ENCODE data around the gene EAF2.
A peak's percentile ranks its signal among the peaks of the same experiment; 100 is the strongest.
"Not testable (repeated sequence)": the region's sequence is repeated elsewhere in the genome, so short reads cannot be mapped to it uniquely, and the experiment has no call there.

The EAF2 gene

DNA sequence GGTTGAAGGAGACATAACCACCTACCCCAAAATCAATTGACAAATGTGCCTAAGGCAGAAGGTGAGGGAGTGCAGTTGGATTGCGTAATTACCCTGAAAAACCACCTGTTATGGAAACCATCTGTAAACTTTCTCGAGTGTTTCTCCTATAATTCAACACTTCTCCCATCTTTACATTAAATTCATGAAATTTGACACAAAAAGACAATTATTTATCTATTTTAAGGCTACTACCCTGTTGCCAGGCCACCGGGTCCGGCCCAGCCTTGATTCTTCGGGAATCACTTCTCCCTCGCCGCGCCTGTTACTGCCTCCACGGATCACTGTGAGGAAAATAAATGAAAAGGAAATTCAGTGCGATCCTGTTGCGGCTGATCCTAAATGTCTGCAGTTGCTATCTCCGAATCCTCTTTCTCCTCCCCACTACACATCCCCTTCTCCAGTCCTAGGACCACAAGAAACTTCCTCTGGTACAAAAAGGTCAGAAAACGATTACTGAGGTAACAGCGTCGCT is 795 bp upstream of the EAF2 start:
- TF ChIP-seq GATA1 (IDR thresholded peaks at IDR 0.05; ENCODE audit: low read depth, low read length) (no peak), POLR2A (IDR thresholded peaks at IDR 0.05; ENCODE audit: low read length) (no peak)
- peak; percentile 23 to 53 for DNase-seq

DNA sequence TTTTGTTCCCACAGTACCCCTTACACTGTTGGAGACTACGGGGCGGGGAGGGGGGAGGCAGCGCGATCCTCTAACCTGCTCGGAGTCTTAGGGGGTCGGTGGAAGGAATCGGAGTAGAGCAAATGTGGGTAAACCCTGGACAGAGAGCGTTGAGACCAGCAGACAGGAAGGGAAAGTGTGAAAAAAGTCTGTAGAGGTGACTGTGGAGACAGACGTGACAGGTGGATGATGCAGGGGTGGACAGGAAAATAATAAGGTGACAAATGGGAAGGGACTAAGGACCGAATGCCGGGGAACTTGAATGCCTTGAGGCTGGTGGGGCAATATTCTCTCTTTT is 424 bp downstream of the EAF2 start:
- no peak for DNase-seq
- TF ChIP-seq GATA1 (IDR thresholded peaks at IDR 0.05; ENCODE audit: low read depth, low read length), result no peak
- TF ChIP-seq POLR2A (IDR thresholded peaks at IDR 0.05; ENCODE audit: low read length), result no peak

DNA sequence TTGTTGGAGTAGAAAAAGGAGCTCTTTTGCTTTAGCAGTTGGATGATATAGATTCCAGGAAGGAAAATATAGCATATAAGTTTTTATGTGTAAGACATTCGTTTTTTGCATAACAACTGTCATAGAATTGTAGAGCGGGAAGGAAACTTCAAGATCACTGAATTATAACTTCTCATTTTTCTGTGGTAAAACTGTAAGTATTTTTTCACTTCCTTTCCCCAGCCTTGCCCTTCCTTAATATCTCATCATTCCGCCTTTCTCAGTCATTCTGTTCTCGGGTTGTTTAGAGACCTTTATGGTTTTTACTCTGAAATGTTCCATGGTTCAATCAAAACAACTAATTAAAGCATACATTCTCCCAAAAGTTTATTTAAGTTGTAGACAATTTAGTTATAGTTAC is 1.1 kb downstream of the EAF2 start:
- TF ChIP-seq POLR2A (IDR thresholded peaks at IDR 0.05; ENCODE audit: low read length), result no peak
- no peak for TF ChIP-seq GATA1 (IDR thresholded peaks at IDR 0.05; ENCODE audit: low read depth, low read length)
- peak in 1 of 2 experiments; percentile 25 for DNase-seq

DNA sequence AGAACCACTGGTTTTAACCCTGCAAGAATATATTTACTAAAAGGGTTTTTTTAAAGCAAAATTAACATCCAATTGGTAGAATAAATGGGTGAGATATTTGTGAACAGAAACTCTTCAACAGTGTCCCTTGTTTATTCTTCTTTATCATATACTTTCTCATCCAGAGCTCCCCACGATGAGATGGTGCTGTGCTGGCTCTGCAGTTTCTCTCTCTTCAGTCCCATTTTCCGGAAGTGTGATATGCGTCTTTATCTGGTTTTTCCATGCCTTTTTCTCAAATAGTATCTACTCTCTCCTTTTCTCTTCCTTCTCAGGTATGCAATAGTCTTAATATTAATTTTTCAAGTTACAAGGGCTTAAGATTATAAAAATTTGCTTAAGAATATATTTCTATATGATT is 1.5 kb downstream of the EAF2 start:
- TF ChIP-seq GATA1 (IDR thresholded peaks at IDR 0.05; ENCODE audit: low read depth, low read length) (no peak), POLR2A (IDR thresholded peaks at IDR 0.05; ENCODE audit: low read length) (no peak)
- DNase-seq, result peak; percentile 31 to 44

DNA sequence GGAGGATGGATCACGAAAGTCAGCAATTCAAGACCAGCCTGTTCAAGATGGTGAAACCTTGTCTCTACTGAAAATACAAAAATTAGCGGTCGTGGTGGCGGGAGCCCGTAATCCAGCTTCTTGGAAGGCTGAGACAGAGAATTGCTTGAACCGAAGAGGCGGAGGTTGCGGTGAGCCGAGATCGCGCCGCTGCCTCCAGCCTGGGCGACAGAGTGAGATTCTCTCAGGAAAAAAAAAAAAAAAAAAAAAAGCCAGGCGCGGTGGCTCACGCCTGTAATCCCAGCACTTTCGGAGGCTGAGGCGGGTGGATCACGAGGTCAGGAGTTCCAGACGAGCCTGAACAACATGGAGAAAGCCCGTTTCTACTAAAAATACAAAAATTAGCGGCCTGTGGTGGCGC is 5.0 kb downstream of the EAF2 start:
- no peak for DNase-seq
- TF ChIP-seq POLR2A (IDR thresholded peaks at IDR 0.05; ENCODE audit: low read length) (no peak), GATA1 (IDR thresholded peaks at IDR 0.05; ENCODE audit: low read depth, low read length) (no peak)

DNA sequence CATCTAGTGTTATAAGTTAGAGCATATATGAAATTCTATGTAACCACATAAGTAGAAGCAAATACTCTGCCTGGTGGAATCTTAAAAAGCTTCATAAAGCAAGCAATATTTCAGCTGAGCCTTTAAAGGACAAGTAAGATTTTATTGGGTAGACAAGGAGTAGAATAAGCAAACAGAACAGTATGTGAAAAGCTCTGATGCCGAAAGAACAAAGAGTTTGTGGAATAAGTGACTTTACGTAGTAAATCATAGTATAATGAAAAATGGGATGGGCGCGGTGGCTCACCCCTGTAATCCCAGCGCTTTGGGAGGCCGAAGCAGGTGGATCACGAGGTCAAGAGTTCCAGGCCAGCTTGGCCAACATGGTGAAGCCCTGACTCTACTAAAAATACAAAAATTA is 9.9 kb downstream of the EAF2 start:
- TF ChIP-seq GATA1 (IDR thresholded peaks at IDR 0.05; ENCODE audit: low read depth, low read length), result no peak
- TF ChIP-seq POLR2A (IDR thresholded peaks at IDR 0.05; ENCODE audit: low read length), result no peak
- no peak for DNase-seq

DNA sequence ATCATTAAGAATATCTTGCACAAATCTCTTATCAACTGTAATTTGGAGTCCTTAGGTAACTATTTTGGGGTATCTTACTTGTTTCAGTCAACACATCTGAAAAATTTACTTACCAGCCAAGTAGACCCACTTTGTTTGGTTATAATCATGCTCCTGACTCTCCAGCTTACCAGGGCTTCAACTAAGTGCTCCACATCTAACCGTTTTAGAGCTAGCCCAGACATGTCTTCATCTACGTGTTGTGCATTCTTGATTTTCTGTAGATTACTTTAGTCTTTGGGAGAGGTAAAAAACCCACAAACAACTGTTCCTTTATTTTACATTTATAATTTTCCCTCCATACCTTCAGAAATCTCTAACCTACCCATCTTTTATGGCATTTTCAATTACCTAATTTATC is 17.2 kb downstream of the EAF2 start:
- no peak for DNase-seq
- TF ChIP-seq GATA1 (IDR thresholded peaks at IDR 0.05; ENCODE audit: low read depth, low read length) (no peak), POLR2A (IDR thresholded peaks at IDR 0.05; ENCODE audit: low read length) (no peak)

DNA sequence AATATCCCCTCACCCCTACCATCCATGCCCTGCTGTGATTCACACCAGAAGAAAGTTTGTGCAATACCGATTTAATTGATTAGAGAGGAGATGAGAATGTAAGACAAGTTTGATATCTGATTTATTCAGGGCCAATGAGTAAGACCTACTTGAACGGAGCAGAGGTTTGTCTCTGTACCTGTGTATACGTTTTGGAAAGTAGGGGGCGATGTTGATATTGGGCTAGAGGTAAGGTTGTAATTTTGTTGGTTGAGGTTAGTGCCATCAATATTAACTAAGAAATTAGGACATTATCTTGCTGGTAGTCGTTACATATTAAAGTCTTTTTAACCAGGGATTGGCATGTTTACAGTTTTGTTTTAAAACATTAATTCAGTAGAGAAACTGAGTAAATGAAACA is 20.5 kb downstream of the EAF2 start:
- no peak for TF ChIP-seq GATA1 (IDR thresholded peaks at IDR 0.05; ENCODE audit: low read depth, low read length)
- no peak for TF ChIP-seq POLR2A (IDR thresholded peaks at IDR 0.05; ENCODE audit: low read length)
- DNase-seq, result peak in 1 of 2 experiments; percentile 31

DNA sequence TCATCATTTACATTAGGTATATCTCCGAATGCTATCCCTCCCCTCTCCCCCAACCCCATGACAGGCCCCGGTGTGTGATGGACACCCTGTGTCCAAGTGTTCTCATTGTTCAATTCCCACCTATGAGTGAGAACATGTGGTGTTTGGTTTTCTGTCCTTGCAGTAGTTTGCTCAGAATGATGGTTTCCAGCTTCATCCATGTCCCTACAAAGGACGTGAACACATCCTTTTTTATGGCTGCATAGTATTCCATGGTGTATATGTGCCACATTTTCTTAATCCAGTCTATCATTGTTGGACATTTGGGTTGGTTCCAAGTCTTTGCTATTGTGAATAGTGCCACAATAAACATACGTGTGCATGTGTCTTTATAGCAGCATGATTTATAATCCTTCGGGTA is 22.8 kb downstream of the EAF2 start:
- DNase-seq, result not testable (repeated sequence)

DNA sequence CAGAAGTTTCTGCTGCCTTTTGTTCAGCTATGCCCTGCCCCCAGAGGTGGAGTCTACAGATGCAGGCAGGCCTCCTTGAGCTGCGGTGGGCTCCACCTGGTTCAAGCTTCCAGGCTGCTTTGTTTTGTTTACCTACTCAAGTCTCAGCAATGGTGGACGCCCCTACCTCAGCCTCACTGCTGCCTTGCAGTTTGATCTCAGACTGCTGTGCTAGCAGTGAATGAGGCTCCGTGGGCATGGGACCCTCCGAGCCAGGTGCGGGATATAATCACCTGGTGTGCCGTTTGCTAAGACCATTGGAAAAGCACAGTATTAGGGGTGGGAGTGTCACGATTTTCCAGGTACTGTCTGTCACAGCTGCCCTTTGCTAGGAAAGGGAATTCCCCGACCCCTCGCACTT is 28.2 kb downstream of the EAF2 start:
- DNase-seq, result not testable (repeated sequence)

DNA sequence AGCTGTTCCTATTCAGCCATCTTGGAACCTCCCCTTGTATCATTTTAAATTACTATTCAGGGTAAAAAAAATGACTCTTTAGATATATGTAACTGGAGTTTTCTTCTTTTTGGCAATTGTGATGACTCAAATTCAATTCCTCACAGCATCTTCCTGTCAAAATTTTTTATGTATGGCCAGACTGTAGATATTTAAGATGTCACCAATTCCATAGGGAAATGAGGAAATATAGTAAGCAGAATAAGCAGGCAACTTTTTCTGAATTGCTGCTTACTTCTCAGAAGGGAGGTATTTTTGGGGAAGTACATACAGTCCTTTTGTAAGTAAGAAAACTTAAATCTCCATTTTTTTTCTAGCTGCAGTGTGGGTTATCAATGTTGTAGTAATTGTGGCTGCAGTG is 28.8 kb downstream of the EAF2 start:
- DNase-seq, result no peak
- no peak for TF ChIP-seq POLR2A (IDR thresholded peaks at IDR 0.05; ENCODE audit: low read length)
- TF ChIP-seq GATA1 (IDR thresholded peaks at IDR 0.05; ENCODE audit: low read depth, low read length), result no peak

DNA sequence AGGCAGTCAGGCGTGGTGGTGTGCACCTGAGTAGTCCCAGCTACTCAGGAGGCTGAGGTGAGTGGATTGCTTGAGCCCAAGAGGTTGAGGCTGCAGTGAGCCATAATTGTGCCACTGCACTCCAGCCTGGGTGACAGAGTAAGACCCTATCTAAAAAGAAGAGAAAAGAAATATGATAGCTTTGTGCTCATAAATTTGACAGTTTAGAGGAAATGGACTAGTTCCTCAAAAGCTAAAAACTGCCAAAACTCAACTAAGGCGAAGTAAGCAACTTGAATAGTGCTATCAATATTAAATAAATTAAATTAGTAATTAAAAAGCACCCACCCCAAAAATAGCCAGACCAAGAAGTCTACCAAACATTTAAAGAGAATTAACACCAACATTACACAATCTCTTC is 34.7 kb downstream of the EAF2 start:
- TF ChIP-seq POLR2A (IDR thresholded peaks at IDR 0.05; ENCODE audit: low read length), result no peak
- no peak for TF ChIP-seq GATA1 (IDR thresholded peaks at IDR 0.05; ENCODE audit: low read depth, low read length)
- no peak for DNase-seq

DNA sequence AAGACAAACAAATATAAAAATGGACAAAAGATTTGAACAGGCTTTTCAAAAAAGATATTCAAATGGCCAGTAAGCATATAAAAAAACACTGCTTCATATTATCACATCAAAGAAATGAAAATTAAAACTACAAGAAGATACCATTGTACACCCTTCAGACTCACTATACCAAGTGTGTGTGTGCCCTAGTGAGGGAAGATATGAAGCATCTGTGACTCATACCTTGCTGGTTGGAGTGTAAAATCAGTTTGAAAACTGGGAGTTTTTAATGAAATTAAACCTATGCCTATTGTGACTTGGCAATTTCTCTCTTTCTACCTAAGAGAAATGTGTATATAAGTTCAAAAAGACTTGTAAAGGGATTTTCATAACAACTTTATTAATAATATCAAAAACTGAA is 35.7 kb downstream of the EAF2 start:
- DNase-seq, result no peak
- no peak for TF ChIP-seq GATA1 (IDR thresholded peaks at IDR 0.05; ENCODE audit: low read depth, low read length)

DNA sequence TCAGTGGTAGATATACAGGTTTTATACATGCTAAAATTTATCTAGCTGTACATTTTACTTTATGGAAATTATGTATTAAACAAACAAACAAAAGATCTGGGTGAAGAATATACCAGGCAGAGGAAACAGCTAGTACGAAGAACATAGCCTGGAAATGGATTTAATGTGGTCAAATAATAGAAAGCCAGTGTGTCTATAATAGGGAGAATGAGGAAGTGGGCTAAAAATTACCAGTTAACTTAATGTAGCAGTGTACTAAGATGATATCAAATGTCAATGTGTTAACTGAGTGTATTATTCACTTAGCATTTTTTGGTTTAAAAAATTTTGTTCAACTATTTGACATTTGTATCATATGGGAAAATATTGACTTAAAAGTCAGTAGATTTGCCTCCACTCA is 36.4 kb downstream of the EAF2 start:
- DNase-seq, result no peak
- TF ChIP-seq POLR2A (IDR thresholded peaks at IDR 0.05; ENCODE audit: low read length), result no peak
- no peak for TF ChIP-seq GATA1 (IDR thresholded peaks at IDR 0.05; ENCODE audit: low read depth, low read length)

DNA sequence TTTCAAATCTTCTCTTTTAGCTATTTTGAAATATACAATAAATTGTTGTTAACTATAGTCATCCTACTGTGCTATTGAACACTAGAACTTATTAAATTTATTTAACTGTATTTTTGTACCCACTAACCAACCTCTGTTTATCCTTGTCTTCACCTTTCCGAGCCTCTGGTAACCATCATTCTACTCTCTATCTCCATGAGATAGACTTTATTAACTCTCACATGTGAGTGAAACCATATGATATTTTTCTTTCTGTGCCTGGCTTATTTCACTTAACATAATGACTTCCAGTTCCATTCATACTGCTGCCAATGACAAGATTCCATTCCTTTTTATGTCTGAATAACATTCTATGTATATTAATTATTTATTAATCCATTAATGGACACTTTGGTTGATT is 43.4 kb downstream of the EAF2 start:
- no peak for DNase-seq
- TF ChIP-seq POLR2A (IDR thresholded peaks at IDR 0.05; ENCODE audit: low read length) (no peak), GATA1 (IDR thresholded peaks at IDR 0.05; ENCODE audit: low read depth, low read length) (no peak)

DNA sequence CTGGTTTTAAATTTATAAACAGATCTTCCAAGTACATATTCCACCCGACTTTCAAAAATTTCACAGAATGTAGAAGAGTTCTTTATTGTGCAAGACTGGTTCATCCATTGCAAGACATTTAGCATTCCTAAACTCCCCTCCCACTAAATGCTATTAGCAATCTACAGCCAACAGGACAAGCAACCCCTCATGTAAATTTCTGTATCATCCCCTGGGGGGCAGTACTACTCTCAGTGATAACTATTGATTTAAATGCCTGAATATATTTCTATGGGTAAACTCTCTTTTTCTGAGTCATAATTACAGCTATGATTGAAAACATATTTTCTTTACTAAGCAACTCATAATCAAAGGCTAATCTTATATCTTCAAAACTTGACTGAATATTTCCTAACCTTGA is 48.5 kb downstream of the EAF2 start:
- TF ChIP-seq POLR2A (IDR thresholded peaks at IDR 0.05; ENCODE audit: low read length), result no peak
- TF ChIP-seq GATA1 (IDR thresholded peaks at IDR 0.05; ENCODE audit: low read depth, low read length), result no peak
- peak; percentile 16 to 39 for DNase-seq

Measured in erythroblast (primary cell).